ENCODE measurements around the gene NEURL1. TPM values are rescaled to one million over a fixed set of nuclear protein-coding genes. Genes with fewer than 3 reads are reported as not detected.

NEURL1 gene
- total RNA-seq, 1 donor from 2014 or later: 0.64 TPM

- no peak for ATAC-seq
- H3K27ac ChIP-seq: no peak overlapping the region
- no peaks in the 10 kb centered on the region for H3K4me1 ChIP-seq
- no peaks in the 10 kb centered on the region for H3K27me3 ChIP-seq
- intact Hi-C loops (cut with DNase I): no loop called here
- no peak overlapping the region for H3K4me3 ChIP-seq
- H3K9me3 ChIP-seq: no peaks in the 10 kb centered on the region
- no peak for TF ChIP-seq CTCF (IDR thresholded peaks at IDR 0.05)
- H3K36me3 ChIP-seq: peaks cover 12% of the 10 kb centered on the region
- DNase-seq: no peak
Observed at GRCh38 chr10:103599211-103599610, 105.7 kb downstream of the NEURL1 start.

DNA sequence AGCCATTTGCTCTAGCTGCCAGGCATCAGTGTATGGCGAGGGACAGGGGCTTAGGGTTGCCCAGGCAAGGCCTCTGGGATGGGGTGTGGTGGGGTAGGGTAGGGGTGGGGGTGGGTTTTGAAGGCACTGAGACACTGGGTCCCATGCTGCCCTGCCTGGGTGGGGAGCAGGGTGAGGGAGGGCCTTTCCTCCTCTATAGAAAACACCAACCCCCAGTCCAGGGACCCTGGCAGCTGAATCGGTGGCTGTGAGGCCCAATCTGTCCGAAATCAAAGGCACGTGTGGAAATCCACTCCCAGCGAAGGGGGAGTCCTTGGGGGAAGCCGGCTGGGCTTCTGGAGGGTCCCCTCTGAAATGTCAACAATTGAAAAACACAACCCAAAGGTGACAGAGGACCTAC, 106.4 kb downstream of the NEURL1 start:
- Histone ChIP-seq H3K9me3 (no peaks in the 10 kb centered on the region), H3K27me3 (no peaks in the 10 kb centered on the region), H3K27ac (no peak overlapping the region), H3K36me3 (peaks cover 12% of the 10 kb centered on the region), H3K4me3 (no peak overlapping the region), H3K4me1 (no peaks in the 10 kb centered on the region)
- no peak for ATAC-seq
- intact Hi-C loops (cut with DNase I): loop anchor here (5.0 kb wide), 1 partner anchor 87 kb away; no protein-coding TSS in a partner anchor
- TF ChIP-seq CTCF (IDR thresholded peaks at IDR 0.05): no peak
- no peak for DNase-seq

- H3K36me3 ChIP-seq: peaks cover 12% of the 10 kb centered on the region
- no peak overlapping the region for H3K27ac ChIP-seq
- H3K4me1 ChIP-seq: no peaks in the 10 kb centered on the region
- no peak for TF ChIP-seq CTCF (IDR thresholded peaks at IDR 0.05)
- ATAC-seq (no peak), DNase-seq (no peak)
- no peak overlapping the region for H3K4me3 ChIP-seq
- intact Hi-C loops (cut with DNase I): loop anchor here (5.0 kb wide), 1 partner anchor 87 kb away; no protein-coding TSS in a partner anchor
- no peaks in the 10 kb centered on the region for H3K27me3 ChIP-seq
- H3K9me3 ChIP-seq: no peaks in the 10 kb centered on the region
Observed at GRCh38 chr10:103600325-103600724, 106.8 kb downstream of the NEURL1 start.

DNA sequence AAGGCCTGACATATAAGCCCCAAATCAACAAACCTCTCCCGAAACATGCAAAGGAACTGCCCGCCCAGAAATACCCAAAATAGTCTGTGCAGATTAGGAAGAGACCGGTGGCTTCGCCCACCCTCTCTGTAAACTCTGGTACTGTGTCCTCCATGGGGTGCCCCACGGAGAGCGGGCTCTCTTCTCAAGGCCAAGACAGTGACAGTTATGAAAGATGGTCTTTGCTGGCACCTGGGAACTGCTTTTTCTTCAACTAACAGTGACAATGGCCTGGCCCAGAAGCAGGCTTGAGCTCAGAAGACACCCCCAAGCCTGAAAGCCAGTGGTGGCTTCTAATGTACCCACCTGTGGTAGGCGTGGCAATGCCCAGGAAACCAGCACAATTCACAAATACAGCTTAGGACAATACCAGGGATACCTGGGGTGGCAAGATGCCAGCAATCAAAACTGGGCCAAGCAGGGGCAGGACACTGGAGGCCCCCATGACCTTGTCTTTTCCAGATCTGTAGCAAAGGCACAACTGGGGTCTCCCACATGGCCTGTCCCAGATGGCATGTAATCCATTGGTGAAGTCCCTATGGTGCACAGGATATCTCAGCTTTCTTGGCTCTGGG, 107.6 kb downstream of the NEURL1 start:
- no peaks in the 10 kb centered on the region for H3K27me3 ChIP-seq
- intact Hi-C loops (cut with DNase I): loop anchor here (5.0 kb wide), 1 partner anchor 86 kb away; no protein-coding TSS in a partner anchor
- H3K4me3 ChIP-seq: no peak overlapping the region
- ATAC-seq (no peak), DNase-seq (no peak)
- H3K27ac ChIP-seq: no peak overlapping the region
- TF ChIP-seq CTCF (IDR thresholded peaks at IDR 0.05): no peak
- no peaks in the 10 kb centered on the region for H3K9me3 ChIP-seq
- H3K36me3 ChIP-seq: peaks cover 12% of the 10 kb centered on the region
- no peaks in the 10 kb centered on the region for H3K4me1 ChIP-seq

- H3K4me3 ChIP-seq: no peak overlapping the region
- H3K27ac ChIP-seq: no peak overlapping the region
- intact Hi-C loops (cut with DNase I): loop anchor here (5.0 kb wide), 1 partner anchor 85 kb away; no protein-coding TSS in a partner anchor
- ATAC-seq: no peak
- H3K4me1 ChIP-seq: no peaks in the 10 kb centered on the region
- no peak for TF ChIP-seq CTCF (IDR thresholded peaks at IDR 0.05)
- no peaks in the 10 kb centered on the region for H3K9me3 ChIP-seq
- no peaks in the 10 kb centered on the region for H3K27me3 ChIP-seq
- peaks cover 12% of the 10 kb centered on the region for H3K36me3 ChIP-seq
- DNase-seq: no peak
Observed at GRCh38 chr10:103602028-103602851, 108.7 kb downstream of the NEURL1 start.

Measured in upper lobe of right lung (tissue), 1 donor.